Skin epidermis (tissue), 12 donors: Measurements from ENCODE around the gene COQ7.
A peak's percentile ranks its signal among the peaks of the same experiment; 100 is the strongest.

Source experiments
- H3K27ac ChIP-seq, 21 experiments: fragments of 200-600 bp; sonication (generic) in 11 of 21; one replicate each; pipeline ENCODE4 v1.5.0; 2020; ENCODE audit warnings: mild to moderate bottlenecking in 3 of 21, inconsistent platforms in 2 of 21, moderate library complexity in 2 of 21
- H3K4me3 ChIP-seq, 7 experiments: fragments of 200-600 bp; sonication (generic) in 2 of 7; one replicate each; pipeline ENCODE4 v1.5.0; 2020; ENCODE audit warnings: inconsistent platforms in 2 of 7, mild to moderate bottlenecking in 2 of 7, moderate library complexity in 1 of 7

COQ7 gene

DNA sequence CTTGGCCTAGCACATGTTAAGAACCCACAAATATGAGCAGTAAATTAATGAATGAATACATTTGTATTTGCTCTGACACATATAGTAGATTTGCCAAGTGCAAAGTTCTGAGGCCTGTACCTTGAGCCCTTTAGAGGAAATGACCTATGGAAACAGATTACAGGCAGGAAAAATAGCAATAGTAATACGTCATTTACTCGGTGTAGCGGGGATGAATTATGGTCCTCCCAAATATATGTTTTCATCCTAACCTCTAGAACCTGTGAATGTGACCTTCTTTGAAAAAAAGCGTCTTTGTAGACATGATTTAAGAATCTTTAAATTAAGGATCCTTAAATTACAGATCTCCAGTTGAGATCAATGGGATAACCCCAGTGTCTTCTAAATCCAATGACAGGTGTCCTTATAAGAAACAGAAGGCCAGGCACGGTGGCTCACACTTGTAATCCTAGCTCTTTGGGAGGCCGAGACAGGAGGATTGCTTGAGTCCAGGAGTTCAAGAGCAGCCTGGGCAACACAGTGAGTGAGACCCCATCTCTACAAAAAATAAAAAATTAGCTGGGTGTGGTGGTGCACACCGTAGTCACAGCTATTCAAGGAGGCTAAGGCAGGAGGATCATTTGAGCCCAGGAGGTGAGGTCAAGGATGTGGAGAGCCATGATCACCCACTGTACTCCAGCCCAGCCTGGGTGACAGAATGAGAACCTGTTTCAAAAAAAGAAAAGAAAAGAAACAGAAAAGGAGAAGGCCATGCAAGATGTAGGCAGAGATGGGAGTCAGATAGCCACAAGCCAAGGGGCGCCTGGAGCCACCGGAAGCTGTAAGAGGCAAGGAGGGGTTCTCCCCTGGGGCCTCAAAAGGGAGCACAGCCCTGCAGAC is 41.2 kb downstream of the COQ7 start:
- H3K4me3 ChIP-seq: no peak overlapping the region
- H3K27ac ChIP-seq: no peak overlapping the region

DNA sequence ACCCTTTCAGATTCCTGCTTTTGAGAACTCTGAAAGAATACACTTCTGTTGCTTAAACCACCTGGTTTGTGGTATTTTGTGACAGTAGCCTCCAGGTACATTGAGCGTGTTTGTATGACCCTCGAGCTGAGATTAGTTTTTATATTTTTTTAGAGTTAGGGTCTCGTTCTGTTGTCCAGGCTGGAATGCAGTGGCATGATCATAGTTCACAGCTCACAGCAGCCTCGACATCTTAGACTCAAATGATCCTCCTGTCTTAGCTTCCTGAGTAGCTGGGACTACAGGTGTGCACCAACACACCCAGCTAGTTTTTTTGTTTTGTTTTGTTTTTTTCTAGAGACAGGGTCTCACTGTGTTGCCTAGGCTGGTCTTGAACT is 41.9 kb downstream of the COQ7 start:
- no peak overlapping the region for H3K4me3 ChIP-seq
- no peak overlapping the region for H3K27ac ChIP-seq

DNA sequence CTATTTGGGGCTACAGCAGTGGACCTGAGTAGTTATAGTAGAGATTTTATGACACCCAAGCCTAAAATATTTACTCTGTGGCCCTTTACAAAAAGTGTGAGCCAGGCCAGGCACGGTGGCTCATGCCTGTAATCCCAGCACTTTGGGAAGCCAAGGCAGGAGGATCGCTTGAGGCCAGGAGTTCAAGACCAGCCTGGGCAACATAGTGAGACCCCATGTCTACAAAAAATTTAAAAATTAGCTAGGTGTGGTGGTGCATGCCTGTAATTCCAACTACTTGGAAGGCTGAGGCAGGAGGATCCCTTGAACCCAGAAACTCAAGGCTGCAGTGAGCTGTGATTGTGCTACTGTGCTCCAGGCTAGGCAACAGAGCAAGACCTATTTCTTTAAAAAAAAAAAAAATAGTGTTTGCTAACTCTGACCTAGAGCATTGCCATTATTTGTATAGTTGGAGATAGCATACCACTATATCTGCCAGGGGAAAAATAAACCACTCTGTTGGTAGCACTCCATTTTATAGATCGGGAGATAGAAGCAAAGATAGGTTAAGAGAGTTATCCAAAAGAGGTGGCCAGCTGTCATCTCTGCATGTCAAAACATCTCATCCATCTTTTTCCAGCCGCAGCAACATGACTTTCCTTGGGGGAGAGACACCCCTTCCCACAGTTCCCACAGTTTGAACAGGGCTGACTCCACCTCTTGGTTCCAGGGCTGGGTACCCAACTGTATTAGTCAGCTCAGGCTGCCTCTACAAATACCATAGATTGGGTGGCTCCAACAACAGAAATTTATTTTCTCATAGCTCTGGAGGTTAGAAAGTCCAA is 43.3 kb downstream of the COQ7 start:
- H3K4me3 ChIP-seq: no peak overlapping the region
- H3K27ac ChIP-seq: no peak overlapping the region

DNA sequence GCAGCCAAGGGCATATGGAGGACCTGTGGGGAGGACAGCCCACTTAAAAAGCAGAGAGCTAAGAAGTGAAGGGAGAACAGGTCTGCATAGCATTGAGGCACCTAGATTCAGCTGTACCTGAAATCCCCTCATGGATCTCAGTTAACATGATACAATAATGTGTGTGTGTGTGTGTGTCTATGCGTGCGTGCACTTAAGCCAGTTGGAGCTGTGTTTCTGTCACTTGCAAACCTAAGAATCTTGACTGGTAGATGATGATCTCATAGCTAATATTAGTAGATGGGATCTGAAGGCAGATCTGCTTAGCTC is 44.6 kb downstream of the COQ7 start:
- Histone ChIP-seq H3K4me3 (no peak overlapping the region), H3K27ac (peak overlapping the region in 2 of 21 experiments; percentile 19 to 29)

DNA sequence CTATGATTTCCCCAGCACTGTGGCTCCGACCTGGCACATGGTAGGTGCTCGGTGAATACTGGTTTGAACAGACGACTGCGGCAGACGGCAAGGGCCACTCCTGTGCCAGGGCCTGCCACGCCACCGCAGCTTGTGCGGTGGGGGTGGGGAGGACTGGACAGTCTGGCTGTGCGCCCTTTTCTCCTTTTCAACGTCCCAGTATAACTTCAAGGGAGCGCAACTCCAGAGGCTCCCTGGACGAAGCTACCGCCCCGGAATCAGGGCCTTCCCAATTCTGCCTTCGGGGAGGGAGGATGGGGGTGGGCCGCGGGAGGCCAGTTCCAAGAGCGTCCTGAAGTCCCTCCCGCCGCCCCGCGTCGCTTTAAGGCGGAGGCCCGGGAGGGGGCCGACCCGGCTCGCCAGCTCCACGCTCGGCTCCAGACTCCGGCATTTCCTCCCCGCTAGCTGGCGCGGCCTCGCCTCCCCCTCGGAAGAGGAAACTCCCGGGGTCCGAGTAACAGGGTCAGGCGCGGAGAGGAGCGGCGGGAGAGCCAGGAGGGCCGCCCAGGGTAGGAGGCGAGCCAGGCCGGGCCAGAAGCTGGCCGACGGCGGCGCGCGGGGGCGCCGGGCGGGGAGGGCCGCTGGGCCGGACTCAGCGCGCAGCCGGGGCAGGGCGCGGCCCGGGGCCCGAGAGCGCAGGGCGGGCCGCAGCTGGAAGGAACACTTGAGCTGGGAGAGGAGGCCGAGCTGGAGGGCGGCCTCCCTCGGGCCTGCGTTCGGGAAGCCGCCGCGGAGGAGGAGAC is 46.4 kb downstream of the COQ7 start, which contains the start of gene ITPRIPL2:
Gene ITPRIPL2 (plus strand): TSS at position 388 of the 782 bp plus-strand sequence. CDS start 498 bp downstream, outside the sequence.
- Histone ChIP-seq H3K4me3 (peak within 1 kb of the TSS; percentile 45 to 66 (median 64)), H3K27ac (peak within 1 kb of the TSS; percentile 75 to 98 (median 93))

DNA sequence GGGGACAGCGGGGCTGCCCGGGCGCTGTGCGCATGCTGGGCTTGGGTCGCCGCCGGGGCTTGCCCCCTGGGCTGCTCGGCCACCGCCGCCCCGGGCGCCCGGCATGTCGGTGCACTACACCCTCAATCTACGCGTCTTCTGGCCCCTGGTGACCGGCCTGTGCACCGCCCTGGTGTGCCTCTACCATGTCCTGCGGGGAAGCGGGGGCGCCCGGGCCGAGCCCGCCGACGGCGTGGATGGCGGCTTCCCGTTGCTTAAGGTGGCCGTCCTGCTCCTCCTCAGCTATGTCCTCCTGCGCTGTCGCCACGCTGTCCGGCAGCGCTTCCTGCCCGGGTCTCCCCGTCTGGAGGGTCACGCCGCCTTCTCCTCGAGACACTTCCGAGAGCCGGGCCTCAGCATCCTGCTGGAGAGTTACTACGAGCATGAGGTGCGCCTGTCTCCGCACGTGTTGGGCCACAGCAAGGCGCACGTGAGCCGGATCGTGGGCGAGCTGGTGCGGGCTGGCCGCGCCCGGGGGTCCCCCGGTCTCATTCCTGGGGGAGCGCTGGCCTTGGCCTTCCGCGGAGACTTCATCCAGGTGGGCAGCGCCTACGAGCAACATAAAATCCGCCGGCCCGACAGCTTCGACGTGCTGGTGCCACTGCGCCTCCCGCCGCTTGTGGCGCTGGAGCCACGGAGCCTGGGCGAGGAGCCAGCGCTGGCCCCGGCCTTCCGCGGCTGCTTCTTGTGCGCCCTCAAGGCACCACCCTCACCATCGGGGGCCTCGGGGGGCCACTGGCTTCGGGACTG is 47.1 kb downstream of the COQ7 start:
- Histone ChIP-seq H3K27ac (peak overlapping the region; percentile 75 to 98 (median 93)), H3K4me3 (peak overlapping the region; percentile 45 to 66 (median 64))

DNA sequence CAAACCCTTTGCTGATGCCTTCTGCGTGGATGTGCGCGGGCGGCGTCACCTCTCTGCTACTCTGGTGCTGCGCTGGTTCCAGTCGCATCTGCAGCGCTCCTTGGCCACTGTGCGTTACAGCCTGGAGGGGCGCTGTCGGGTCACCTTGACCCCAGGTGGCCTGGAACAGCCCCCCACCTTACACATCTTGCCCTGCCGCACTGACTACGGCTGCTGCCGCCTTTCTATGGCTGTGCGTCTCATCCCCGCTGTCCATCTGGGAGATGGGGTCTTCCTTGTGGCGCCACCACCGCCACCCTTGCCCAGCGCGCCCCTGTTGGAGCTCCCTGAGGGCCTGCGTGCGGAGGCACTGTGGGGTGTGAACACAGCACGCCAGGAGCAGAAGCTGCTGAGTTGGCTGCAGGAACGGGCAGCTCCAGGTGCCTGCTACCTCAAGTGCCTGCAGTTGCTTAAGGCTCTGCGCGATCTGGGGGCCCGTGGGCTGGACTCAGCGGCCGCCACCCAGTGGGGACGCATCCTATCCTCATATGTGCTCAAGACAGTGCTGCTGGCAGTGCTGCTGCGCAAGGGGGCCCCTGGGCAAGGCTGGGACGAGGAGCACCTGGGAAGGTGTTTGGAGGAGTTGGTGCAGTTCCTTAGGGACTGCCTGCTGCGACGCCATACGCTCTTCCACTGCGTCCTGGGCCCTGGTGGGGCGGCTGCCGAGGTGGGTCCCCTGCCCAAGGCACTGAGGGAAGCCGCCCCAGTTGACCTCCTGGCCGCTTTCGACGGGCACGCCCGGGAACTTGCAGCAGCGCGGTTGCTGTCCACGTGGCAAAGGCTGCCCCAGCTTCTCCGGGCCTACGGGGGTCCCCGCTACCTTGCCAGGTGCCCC is 48.0 kb downstream of the COQ7 start:
- peak overlapping the region in 20 of 21 experiments; percentile 80 to 98 (median 93) for H3K27ac ChIP-seq
- peak overlapping the region; percentile 45 to 66 (median 64) for H3K4me3 ChIP-seq

DNA sequence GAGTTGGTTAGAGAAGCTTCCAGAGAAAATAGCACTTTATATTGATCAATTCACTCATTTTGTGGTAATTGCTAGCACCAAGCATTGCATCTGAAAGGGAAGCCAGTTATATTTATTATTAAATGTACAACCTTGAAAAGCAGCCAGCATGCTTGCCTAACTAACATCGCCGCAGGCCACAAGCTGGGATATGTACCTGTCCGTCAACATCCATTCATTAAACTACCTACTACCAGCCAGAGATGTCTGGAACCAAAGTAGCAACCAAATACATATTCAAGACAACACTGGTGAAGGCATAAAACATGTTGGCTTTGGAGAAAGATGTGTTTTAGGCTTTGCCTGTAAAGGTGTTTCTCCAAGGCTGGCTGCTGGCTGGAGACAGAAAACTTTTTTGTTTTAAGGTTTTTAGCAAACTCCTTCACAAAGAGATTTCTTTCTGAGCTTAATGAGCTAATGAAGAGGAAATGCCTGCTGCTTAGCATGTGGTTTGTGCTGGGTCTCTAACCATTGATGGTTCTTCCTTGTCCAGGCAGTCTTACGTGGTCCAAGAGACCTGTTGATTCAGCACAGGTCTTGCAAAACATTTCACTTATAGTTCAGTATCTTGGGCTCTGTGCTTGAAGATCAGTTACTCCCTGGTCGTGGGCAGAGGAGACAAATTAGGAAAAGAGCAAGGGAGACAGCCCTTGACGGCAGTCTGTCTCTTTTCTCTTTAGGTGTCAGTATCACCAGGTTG is 49.5 kb downstream of the COQ7 start:
- H3K4me3 ChIP-seq: peak overlapping the region in 2 of 7 experiments; percentile 6 to 64
- peak overlapping the region in 19 of 21 experiments; percentile 14 to 92 (median 65) for H3K27ac ChIP-seq

DNA sequence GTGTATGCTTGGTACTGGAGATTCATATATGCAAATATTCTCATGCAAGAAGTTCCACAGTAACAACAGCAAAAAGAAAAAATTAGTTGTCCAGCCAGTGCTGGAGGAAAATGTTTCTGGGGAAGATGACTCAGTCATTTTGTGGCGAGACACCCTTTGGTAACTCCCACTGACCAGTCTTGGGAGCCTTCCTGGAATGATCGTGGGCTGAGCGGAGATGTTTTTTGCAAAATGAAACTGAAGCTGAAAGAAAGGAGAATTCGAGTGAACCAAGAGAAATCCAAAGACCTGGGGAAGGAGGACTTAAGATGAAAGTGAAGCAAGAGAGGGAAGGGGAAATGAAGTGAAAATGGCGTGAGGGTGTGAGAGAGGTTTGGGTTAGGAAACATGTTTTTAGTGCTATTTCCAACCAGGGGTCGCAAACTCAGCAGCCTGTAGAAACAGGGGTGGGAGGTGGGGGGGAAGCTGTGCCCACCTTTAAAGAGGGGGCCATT is 51.6 kb downstream of the COQ7 start:
- H3K4me3 ChIP-seq: peak overlapping the region in 4 of 7 experiments; percentile 9 to 19 (median 14)
- H3K27ac ChIP-seq: peak overlapping the region in 20 of 21 experiments; percentile 45 to 92 (median 78)

DNA sequence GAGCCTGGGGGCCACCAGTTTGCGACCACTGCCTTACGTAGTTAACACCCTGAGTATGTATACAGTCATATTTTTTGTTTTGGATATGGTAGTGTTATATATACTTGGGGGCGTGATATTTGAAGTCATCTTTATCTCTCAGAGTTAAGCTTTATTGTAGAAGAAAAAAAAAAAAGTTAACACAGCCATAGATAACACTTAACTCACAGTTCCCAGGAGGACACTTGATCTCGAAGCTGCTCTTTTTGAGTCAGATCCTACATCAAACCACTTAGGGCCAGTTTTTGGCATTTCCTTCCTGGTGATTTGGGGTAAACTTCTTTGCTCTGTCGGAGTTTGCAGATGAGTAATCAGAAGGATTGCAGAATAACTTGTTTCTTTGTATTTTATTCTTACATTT is 52.1 kb downstream of the COQ7 start:
- Histone ChIP-seq H3K4me3 (peak overlapping the region in 3 of 7 experiments; percentile 9 to 19 (median 16)), H3K27ac (peak overlapping the region in 20 of 21 experiments; percentile 45 to 92 (median 78))

DNA sequence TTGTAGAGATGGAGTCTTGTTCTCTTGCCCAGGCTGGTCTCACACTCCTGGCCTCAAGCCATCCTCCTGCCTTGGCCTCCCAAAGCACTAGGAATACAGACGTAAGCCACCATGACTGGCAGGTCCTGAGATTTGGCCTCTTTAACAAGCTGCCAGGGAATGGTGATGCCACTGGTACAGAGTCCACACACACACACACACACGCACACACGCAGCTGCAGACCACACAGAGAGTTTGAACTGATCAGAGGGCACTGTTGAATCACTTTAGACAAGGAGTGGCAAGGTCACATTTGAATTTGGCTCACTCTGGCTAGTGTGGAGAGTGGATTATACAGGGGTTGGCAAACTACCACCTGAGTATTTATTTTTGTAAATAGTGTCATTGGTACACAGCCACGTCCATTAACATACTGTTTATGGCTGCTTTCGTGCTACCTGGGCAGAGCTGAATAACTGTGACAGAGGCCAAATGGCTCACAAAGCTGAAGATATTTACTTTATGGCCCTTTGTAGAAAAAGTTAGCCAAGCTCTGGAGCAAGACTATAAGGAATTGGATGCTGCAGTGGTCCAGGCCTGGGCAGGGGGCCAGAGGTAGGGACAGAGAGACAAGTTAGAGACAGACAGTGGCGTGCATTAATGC is 56.2 kb downstream of the COQ7 start:
- H3K4me3 ChIP-seq: no peak overlapping the region
- H3K27ac ChIP-seq: peak overlapping the region in 3 of 21 experiments; percentile 3 to 7 (median 4)

DNA sequence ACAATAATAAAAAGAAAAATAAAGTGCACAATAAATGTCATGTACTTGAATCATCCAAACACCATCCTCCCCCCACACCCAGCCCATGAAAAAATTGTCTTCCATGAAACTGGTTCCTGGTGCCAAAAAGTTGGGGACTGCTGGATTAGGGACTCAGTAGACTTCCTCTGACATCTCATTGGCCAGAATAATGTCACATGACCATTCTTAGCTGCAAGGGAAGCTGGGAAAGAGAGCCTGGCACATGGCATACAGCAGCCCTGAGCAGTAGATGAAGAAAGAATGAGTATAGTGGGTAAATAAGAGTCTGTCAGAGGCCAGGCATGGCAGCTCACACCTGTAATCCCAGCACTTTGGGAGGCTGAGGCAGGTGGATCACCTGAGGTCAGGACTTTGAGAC is 58.9 kb downstream of the COQ7 start:
- H3K4me3 ChIP-seq: no peak overlapping the region
- H3K27ac ChIP-seq: no peak overlapping the region

DNA sequence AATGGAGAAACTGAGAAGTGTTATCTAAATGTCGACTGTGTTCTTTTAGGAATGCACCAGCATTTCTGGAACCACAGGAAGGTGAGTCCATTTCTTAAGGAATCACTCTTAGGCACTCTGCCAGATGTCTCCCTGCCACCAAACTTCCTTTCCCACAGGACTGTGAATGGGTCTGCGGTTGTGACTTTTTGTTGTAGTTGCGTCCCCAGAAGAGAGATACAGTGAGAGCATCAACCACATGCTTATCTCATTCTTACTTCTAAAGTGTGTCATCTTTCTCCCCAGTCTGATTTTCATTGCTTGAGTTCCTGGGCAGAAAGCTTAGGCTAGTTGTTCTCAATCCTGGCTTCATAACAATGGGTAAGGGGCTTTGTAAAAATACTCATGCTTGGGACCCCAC is 59.8 kb downstream of the COQ7 start:
- H3K27ac ChIP-seq: no peak overlapping the region

DNA sequence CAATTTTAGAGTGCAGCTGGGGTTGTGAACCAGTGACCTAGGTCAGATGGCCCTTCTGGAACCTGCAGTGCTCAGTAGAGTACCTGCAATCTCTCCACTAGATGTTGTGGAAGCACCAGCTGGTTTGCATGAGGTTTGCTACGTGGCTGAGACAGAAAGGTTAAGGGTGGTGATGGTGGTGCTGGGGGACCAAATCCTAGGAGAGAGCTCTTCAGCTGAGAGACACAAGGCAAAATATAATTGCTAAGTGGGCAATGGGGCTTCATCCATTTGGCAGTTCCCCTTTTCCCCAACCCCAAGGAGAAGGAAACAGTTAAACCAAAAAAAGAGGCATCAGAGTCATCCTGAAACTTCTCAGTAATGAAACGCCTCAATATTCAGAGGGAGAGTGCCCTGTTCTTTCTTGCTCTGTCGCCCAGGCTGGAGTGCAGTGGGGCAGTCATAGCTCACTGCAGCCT is 60.3 kb downstream of the COQ7 start:
- H3K27ac ChIP-seq: no peak overlapping the region

More for the DNA sequence above, 59.8 kb downstream of the COQ7 start:
- H3K4me3 ChIP-seq: no peak overlapping the region

DNA sequence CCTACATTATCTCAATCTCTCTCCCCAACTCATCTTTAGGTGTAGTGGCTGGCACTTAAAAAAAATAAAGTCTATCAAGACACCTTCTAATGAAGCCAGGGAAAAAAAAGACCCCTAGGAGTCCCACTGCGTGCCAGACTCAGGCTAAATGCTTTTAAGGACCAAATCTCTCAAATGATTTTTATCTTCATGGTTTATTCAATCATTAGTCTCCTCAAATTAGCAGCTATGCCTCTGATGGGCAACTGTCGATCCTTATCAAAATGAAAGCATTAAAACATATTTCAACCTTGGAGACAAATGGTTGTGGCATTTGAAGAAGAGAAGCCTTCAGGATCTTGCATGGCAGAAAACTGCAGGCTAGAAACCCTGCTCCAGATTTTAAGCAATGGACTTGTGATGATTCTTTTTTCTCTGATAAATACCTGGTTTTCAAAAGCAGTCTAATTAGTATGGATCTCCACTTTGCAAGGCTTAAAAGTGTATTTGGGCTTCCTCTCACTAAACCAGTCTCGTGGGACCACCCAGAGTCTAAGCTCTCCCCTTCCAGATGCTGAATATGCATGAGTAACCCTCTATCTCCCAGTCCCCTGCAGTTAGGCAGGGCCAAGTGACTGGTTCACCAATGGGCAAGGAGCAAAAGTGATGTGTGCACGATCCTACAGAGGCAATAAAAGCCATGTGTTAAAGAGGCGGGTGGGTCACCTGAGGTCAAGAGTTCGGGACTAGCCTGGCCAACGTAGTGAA is 61.2 kb downstream of the COQ7 start:
- H3K27ac ChIP-seq: no peak overlapping the region
- no peak overlapping the region for H3K4me3 ChIP-seq

More for the DNA sequence above, 60.3 kb downstream of the COQ7 start:
- no peak overlapping the region for H3K4me3 ChIP-seq
